ENCODE measurements around the gene SEMA5B.

DNA sequence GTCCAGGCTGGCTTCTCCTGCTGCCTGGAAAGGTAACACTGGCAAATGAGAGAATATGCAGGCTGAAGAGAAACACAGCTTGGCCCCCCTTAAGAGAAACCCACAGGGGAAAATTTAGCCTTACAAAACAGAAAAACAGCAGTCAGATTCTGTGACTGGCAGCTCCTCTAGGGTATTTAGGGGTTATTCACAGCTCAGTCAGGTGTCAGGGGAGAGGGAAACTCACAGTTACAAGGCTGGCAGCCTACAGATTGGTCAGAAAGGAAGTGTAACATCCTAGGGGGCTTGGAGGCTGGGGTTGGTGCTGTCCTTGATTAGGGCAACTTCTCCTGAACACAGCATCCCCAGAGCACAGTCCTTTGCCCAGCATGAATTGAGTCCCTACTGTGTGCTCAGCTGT, 81.4 kb downstream of the SEMA5B start:
- TF ChIP-seq CTCF (IDR thresholded peaks at IDR 0.05; ENCODE audit: low read depth, low read length, missing input control) (no peak), RAD21 (IDR thresholded peaks at IDR 0.05) (no peak), RXRA (IDR thresholded peaks at IDR 0.05) (no peak), NR2F2 (IDR thresholded peaks at IDR 0.05) (no peak), TAF1 (conservative IDR thresholded peaks at IDR 0.05) (no peak), YY1 (IDR thresholded peaks at IDR 0.05) (no peak), FOXA1 (IDR thresholded peaks at IDR 0.05) (no peak)
- TF ChIP-seq, protein P1, sequence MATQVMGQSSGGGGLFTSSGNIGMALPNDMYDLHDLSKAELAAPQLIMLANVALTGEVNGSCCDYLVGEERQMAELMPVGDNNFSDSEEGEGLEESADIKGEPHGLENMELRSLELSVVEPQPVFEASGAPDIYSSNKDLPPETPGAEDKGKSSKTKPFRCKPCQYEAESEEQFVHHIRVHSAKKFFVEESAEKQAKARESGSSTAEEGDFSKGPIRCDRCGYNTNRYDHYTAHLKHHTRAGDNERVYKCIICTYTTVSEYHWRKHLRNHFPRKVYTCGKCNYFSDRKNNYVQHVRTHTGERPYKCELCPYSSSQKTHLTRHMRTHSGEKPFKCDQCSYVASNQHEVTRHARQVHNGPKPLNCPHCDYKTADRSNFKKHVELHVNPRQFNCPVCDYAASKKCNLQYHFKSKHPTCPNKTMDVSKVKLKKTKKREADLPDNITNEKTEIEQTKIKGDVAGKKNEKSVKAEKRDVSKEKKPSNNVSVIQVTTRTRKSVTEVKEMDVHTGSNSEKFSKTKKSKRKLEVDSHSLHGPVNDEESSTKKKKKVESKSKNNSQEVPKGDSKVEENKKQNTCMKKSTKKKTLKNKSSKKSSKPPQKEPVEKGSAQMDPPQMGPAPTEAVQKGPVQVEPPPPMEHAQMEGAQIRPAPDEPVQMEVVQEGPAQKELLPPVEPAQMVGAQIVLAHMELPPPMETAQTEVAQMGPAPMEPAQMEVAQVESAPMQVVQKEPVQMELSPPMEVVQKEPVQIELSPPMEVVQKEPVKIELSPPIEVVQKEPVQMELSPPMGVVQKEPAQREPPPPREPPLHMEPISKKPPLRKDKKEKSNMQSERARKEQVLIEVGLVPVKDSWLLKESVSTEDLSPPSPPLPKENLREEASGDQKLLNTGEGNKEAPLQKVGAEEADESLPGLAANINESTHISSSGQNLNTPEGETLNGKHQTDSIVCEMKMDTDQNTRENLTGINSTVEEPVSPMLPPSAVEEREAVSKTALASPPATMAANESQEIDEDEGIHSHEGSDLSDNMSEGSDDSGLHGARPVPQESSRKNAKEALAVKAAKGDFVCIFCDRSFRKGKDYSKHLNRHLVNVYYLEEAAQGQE (IDR thresholded peaks at IDR 0.05), result no peak
- TF ChIP-seq, protein P2, sequence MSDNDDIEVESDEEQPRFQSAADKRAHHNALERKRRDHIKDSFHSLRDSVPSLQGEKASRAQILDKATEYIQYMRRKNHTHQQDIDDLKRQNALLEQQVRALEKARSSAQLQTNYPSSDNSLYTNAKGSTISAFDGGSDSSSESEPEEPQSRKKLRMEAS (IDR thresholded peaks at IDR 0.05), result no peak

Measured in liver (tissue), 3 donors.